HG03558 (cell line): ENCODE data around the gene KATNAL1.

Experiments used
- ATAC-seq: cut with Tn5 transposase; IDR thresholded peaks from one replicate; pipeline ENCODE4 v1.9.1; 2021; ENCODE audit warnings: moderate number of reproducible peaks; ENCODE audit not compliant: unreplicated experiment; ENCODE audit errors: extremely low read depth

KATNAL1 gene

DNA sequence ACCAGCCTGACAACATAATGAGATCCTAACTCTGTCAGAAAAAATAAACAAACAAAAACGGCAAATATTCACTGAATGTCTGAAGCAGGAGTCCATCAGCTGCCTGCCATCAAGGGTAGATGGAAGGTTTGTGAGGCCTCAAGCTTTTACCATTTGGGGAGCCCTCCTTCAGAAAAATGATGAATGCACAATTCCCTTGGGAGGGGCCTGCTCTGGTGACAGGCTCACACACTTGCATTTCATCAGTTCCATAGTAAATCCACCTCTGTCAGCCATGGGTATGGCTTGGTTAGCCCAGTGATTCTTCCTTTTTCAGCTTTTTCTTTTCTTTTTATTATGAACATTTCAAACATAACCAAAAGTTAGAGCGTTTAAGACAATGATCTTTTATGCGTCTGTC, 26.3 kb upstream of the KATNAL1 start:
- no peak for ATAC-seq

- ATAC-seq: no peak
These were observed 25.2 kb upstream of the KATNAL1 start for GRCh38 chr13:30332456-30333143.

DNA sequence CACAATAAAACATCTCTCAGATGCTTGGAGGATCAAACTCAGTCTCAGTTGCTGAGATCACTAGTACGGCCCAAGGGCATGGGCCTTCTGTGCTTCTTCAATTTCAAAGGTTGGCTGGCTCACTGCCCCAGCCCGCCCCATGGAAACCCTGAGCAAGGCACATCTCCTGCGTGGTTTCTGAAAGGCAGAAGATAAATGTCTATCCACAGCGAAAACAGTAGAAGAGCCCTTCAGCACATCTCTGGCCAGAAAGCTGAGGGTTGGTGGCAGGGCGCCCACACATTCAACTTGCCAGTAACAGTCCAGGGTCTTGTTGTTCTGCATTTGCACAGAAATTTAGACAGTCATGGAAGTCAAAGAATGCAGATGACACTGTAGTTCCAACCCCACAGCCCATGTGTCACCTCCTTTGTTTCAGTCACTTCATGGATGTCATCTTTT, 24.0 kb upstream of the KATNAL1 start:
- ATAC-seq: no peak

GRCh38 chr13:30329009-30329585, 21.7 kb upstream of the KATNAL1 start:
- ATAC-seq: no peak

DNA sequence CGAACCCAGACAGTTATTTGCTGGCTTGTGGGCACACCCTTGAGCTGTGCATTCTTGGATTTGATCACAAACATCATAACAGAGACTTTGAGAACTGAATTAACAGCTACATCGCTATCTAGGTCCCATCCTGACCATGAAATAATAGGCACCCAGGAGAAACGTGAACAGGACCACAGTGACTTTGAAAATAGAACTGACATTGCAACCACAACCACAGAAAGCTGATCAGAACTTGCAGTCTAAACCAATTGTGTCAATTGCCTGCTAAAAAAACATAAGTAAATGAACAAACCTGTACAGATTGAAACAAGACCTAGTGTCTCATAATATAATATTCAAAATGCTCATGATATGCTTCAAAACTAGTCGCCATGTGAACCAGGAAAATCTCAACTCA, 18.3 kb upstream of the KATNAL1 start:
- ATAC-seq: no peak

DNA sequence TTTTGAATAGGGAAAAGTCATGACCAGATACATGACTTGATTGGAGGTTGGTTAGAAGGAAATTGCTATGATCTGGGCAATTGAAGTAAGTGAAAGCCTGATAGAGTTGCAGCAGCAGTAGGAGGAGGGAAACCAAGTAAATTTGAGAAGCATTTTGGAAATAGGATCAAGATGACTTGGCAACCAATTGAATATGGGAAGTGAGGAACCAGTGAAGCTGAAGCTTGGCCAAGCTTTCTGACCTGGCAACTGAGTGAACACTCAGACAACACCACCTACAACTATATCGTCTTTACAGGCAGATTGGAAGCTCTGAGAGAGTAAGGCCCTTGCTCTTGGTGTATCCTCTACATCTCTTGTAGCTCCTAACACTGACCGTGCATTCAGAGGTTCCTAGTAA, 16.2 kb upstream of the KATNAL1 start:
- no peak for ATAC-seq

GRCh38 chr13:30322428-30322827, 15.1 kb upstream of the KATNAL1 start:
- no peak for ATAC-seq

GRCh38 chr13:30321256-30321655, 13.9 kb upstream of the KATNAL1 start:
- ATAC-seq: no peak

DNA sequence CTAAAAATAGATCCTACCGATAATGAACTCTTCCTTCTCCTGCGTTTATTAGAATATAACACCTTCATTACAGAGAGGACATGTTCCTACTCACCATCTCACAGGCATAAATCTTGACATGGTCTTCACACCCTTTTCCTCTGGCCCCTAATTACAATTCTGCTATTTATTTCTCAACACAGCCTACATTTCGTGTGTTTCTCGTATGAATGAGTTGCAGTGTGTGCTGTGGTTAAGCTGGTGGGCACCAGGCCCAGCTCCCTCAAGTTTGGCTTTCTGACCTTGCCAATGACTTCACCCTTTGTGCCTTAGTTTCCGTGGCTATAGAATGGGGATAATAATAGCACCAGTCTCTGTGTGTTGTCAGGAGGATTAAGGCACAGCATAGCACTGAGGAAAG, 12.3 kb upstream of the KATNAL1 start:
- no peak for ATAC-seq

GRCh38 chr13:30319130-30319529, 11.8 kb upstream of the KATNAL1 start:
- ATAC-seq: no peak

- no peak for ATAC-seq
These were observed 10.7 kb upstream of the KATNAL1 start for GRCh38 chr13:30318026-30318425.

DNA sequence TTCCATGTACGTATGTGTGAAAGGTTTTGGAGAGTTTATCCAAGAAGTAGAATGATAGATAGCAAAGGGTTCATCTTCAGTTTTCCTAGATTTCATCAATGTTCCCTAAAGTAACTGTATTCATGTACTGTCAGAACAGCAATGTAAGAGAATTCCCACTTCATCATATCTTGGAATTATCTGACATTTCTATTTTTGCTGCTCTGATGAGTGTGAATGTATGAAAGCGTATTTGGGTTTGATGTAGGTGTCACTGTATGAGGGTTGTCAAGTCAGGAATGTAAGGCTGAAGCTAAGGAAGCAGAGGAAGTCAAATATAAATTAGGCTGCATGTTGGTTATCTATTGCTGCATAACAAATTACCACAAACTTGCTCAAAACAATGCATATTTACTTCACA, 7.2 kb upstream of the KATNAL1 start:
- ATAC-seq: no peak

DNA sequence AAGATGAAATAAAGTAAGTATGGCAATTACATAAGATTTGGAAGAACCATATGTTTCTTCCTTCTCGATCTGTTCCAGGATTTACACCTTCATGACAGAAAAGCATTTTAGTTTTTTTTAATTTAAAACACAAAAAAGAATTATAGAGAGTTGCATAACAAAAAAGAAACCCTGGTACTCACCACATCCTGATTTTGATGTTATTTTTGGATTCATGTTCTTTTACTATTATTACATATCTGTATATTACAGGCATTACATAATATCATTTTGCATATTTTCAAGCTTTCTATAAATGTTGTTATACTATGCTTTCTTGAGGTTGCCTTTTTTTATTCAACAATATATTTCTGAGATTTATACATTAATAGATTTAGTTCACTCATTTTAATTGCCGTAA, 6.7 kb upstream of the KATNAL1 start:
- no peak for ATAC-seq

DNA sequence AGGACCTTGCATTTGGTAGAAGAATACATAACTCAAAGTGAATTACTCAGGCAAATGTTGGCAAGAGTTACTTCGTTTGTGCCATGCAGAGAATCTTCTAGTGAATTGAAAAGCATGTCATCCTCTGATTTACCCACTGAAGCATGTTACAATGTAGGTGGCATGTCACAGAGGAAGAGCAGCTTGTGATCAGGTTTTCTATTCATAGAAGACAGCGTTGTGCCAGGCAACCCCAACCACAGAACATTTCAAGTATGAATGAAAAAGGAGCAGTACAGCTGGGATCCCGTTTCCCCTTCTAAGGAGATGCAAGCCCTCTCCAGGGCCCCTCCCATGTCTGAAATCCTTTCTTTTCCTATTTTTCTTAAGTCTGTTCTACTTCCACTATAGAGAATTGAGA, 6.0 kb upstream of the KATNAL1 start:
- ATAC-seq: no peak

DNA sequence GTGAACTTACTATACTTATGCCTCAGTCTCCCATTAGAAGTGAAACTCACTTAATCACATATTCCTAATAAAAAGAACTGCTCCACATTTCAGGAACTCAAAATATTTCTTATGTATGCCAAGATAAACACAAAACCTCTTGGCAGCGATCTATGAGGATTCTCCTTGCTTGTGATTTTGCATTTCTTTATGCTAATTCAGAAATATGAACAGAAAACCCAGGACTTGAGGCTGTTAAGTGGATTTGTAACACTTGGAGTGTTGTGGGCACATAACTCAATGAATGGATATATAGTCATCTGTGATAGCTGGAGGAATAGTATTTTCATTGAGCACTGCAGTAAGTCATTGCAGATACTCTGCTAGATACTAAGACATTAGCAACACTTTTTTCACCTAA, 5.6 kb upstream of the KATNAL1 start:
- ATAC-seq: no peak

DNA sequence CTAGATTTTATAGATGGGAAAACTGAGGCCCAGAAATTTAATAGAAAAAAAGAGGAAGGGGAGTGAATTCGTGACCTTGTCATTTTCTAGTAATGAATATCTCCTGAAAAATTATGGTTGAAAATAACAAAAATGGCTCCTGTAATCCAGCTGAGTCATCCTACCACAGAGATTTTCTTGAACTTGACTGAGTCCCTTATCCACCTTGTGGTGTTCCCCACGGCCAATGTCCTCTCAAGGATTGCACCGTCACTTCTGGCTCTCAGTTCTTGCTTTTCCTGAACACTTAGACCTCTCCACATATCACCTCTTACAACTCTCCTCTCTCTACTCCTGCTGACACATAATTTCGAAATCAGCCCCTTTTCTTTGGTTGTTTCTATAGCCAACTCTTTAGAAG, 1.2 kb upstream of the KATNAL1 start:
- ATAC-seq: no peak

DNA sequence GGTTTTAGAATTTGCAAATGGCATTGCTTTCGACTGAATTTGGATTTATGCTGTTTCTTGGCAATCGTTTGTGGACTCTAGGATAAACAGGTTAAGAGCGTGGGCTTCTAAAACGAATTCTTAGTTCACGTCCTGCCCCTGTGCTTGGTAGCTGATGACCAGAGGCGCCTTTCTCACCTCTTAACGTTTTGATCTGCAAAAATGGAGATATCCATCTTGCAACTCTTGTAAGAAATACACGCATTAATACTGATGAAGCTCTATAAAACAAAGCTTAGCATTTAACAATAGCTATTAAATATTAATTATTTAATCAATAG, 580 bp upstream of the KATNAL1 start:
- ATAC-seq: no peak

DNA sequence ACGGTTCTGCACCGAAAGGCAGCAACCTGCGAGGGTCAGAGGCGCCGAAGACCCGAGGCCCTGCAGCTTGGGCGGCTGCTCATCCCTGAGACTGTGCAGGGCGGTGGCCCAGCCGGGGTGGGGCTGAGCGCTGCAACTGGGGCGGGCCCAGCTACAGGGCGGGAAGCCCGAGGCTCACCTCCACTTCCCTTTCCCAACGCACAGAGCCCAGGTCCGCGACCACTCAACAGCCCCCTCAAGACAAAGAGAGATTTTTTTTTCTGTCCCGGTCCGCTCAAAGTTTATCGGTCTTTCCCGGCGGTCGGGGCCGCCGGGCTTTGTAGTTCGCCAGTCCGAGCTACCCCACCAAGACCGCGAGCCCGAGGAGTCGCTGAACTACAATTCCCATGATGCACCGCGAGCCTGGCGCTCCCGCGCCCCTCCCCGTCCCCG, 573 bp downstream of the KATNAL1 start:
- peak; percentile 49 for ATAC-seq

DNA sequence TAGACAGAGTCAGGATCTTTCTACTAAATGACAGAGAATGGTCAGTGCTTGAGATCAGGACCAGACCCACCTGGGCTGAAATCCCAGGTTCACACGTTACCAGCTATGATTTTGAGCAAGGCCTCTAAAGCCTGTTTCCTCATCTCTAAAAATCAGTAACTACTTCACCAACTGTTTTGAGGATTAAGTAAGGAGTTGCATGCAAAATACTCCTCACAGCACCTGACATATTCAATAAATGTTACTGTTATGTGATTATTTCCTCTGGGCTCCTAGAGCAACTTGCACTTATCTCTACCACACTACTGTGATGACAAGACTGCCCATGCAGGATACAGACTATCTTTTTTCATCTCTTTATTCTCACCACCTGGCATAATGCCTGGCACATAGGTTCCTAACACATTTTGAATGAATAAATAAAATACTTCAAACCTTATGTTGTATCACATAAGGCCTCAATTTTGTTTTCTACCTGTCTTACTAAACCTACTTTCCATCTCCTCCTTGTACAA, 1.8 kb downstream of the KATNAL1 start:
- no peak for ATAC-seq

DNA sequence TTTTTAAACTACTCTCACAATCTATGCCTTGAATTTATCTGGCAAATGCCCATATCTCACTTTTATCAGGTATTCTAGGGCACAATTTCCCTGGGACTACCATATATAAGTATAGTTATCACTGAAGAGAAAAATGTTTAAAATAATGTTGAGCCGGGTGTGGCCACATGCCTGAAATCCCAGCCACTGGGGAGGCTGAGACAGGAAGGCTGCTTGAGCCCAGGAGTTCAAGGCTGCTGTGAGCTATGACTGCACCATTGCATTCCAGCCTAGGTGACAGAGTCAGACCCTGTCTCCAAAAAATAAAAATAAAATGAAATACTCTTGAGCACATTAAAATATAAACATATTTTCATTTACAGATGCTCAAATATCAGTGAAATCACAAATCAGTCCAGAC, 4.1 kb downstream of the KATNAL1 start:
- ATAC-seq: no peak

DNA sequence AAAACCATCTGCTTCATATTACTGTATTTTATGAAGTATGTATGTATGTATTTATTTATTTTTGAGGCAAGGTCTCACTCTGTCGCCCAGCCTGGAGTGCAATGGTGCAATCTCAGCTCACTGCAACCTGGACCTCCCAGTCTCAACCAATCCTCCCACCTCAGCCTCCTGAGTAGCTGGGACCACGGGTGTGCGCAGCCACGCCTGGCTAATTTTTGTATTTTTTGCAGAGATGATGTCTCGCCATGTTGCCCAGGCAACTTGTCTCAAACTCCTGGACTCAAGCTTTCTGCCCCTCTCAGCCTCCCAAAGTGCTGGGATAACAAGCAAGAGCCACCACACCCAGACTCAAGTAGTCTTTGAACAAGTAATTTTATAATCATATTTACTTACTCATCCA, 5.5 kb downstream of the KATNAL1 start:
- no peak for ATAC-seq

GRCh38 chr13:30300596-30300995, 6.8 kb downstream of the KATNAL1 start:
- ATAC-seq: no peak
